A673 (cell line): ENCODE results near the gene RASL10B.

ENCODE experiments used
- CTCF ChIP-seq: fragments of 300-800, 200-600 bp; sonication (generic); conservative IDR thresholded peaks from 2 replicates; pipeline ENCODE4 v1.5.1; 2017; ENCODE audit warnings: low read depth, mild to moderate bottlenecking, antibody characterized with exemption, low read length, moderate library complexity, mixed read lengths
- EZH2 ChIP-seq: fragments of 200-600 bp; sonication (generic); IDR thresholded peaks from 2 replicates; pipeline ENCODE4 v1.6.1; 2017; ENCODE audit warnings: borderline replicate concordance, low read depth, mild to moderate bottlenecking, mixed read lengths, antibody characterized with exemption, low read length; ENCODE audit not compliant: poor library complexity, severe bottlenecking

- TF ChIP-seq CTCF, result no peak
- TF ChIP-seq EZH2, result no peak
Observed at GRCh38 chr17:35729405-35729833, 2.0 kb upstream of the RASL10B start.
